GM12865 (cell line): ENCODE results near the gene VPS8.

Experiments
- DNase-seq: peaks from one replicate; pipeline ENCODE4 v3.0.0; 2010; ENCODE audit warnings: low read depth
- H3K4me3 ChIP-seq: 2 replicates; pipeline ENCODE4 v1.5.1; 2011; ENCODE audit warnings: mild to moderate bottlenecking, low read depth, low read length, control low read depth
- TF ChIP-seq, protein P1 (sequence below): IDR thresholded peaks from 2 replicates; pipeline ENCODE4 v1.5.1; 2011; ENCODE audit warnings: low read length, control low read depth, low read depth, inconsistent platforms; ENCODE audit not compliant: insufficient read depth; ENCODE audit errors: missing control alignments

The VPS8 gene

GRCh38 chr3:184805351-184806038 lies 6.5 kb upstream of the VPS8 start:
- H3K4me3 ChIP-seq = no peak overlapping the region
- TF ChIP-seq, protein P1, sequence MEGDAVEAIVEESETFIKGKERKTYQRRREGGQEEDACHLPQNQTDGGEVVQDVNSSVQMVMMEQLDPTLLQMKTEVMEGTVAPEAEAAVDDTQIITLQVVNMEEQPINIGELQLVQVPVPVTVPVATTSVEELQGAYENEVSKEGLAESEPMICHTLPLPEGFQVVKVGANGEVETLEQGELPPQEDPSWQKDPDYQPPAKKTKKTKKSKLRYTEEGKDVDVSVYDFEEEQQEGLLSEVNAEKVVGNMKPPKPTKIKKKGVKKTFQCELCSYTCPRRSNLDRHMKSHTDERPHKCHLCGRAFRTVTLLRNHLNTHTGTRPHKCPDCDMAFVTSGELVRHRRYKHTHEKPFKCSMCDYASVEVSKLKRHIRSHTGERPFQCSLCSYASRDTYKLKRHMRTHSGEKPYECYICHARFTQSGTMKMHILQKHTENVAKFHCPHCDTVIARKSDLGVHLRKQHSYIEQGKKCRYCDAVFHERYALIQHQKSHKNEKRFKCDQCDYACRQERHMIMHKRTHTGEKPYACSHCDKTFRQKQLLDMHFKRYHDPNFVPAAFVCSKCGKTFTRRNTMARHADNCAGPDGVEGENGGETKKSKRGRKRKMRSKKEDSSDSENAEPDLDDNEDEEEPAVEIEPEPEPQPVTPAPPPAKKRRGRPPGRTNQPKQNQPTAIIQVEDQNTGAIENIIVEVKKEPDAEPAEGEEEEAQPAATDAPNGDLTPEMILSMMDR = no peak
- DNase-seq = no peak

GRCh38 chr3:184806567-184807271 lies 5.2 kb upstream of the VPS8 start:
- TF ChIP-seq, protein P1 = no peak
- H3K4me3 ChIP-seq = no peak overlapping the region
- DNase-seq = no peak

DNA sequence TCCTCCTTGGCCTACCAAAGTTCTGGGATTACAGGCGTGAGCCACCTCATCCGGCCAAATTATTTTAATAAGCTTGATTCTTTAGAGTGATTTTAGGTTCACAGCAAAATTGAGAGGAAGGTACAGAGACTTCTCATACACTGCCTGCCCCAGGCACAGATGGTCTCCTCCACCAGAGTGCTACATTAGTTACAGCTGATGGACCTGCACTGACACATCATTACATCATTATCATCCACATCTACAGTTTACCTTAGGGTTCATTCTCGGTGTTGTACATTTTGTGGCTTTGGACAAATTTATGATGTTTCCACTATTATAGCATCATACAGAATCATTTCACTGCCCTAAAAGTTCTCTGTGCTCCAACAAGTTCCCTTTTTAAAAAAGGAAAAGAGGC lies 4.4 kb upstream of the VPS8 start:
- TF ChIP-seq, protein P1 = no peak
- no peak overlapping the region for H3K4me3 ChIP-seq
- no peak for DNase-seq

DNA sequence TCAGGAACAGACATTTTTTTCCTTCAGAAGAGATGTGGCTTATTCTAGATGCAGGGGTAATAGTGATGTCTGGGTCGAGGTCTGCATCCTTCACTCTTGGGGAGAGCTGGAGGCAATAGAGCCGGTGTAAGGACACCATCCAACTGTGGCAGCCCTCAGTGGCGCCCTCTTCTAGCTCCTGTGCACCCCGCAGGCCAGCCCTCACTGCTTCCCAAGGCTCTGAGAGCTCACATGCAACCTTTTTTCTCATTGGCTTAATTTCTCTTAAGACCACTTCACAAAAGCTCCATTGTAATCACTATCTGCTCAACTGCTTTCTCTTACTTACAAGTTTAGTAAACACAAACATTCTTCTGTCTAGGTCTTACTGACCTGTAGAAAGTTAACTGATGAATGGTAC lies 3.9 kb upstream of the VPS8 start:
- no peak for DNase-seq
- TF ChIP-seq, protein P1 = no peak

GRCh38 chr3:184810146-184810545 lies 1.8 kb upstream of the VPS8 start:
- TF ChIP-seq, protein P1 = no peak
- no peak overlapping the region for H3K4me3 ChIP-seq
- DNase-seq = no peak

More for the DNA sequence above, 3.9 kb upstream of the VPS8 start:
- H3K4me3 ChIP-seq = no peak overlapping the region

DNA sequence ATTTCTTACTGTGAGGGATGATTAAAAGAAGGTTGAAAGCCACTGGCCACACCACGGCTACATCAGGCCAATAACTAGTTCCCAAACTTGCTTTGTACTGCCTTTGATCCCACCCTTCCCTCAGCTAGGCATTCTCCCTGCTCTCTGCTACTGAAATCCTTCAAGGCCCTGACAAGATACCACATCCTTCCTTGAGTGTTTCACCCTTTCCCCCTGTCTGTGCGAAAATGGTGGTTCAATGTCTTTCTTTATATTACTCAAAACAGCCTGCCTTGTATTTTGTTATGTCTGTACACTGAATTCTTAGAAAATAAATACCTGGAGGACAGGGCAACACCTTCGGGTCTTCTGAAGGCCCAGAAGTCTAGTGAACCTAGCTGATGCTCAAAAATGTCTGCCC lies 932 bp upstream of the VPS8 start:
- H3K4me3 ChIP-seq = no peak overlapping the region
- DNase-seq = no peak
- TF ChIP-seq, protein P1 = no peak
